ENCODE results near the gene COL9A2.

The COL9A2 gene

GRCh38 chr1:40256401-40257084, 60.5 kb downstream of the COL9A2 start:
- H3K4me3 ChIP-seq (ENCODE audit: low read depth, low read length), result peak overlapping the region; percentile 97
- TF ChIP-seq, protein P1, sequence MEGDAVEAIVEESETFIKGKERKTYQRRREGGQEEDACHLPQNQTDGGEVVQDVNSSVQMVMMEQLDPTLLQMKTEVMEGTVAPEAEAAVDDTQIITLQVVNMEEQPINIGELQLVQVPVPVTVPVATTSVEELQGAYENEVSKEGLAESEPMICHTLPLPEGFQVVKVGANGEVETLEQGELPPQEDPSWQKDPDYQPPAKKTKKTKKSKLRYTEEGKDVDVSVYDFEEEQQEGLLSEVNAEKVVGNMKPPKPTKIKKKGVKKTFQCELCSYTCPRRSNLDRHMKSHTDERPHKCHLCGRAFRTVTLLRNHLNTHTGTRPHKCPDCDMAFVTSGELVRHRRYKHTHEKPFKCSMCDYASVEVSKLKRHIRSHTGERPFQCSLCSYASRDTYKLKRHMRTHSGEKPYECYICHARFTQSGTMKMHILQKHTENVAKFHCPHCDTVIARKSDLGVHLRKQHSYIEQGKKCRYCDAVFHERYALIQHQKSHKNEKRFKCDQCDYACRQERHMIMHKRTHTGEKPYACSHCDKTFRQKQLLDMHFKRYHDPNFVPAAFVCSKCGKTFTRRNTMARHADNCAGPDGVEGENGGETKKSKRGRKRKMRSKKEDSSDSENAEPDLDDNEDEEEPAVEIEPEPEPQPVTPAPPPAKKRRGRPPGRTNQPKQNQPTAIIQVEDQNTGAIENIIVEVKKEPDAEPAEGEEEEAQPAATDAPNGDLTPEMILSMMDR (IDR thresholded peaks at IDR 0.05; ENCODE audit: low read depth, low read length, missing control alignments), result no peak
- in situ Hi-C loops (cut with HindIII; ENCODE audit: low sequenced_read_pairs), result no loop called here
- DNase-seq (ENCODE audit: low read depth), result no peak

DNA sequence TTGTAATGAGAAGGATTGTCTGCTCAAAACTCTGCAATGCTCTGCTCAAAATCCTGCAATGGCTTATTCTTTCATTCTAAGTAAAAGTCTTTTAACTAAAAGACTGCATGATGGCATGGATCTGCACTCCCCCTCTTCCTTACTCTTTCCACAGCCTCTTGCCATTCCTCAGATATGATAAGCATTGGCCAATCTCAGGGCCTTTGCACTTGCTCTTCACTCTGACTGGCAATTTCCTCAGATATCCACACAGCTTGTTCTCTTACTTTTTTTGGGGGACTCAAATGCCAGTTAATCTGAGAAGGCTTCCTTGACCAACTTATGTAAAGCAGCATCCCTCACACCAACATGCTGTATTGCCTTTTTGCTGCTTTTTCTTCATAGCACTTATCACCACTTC, 61.9 kb downstream of the COL9A2 start:
- in situ Hi-C loops (cut with HindIII; ENCODE audit: low sequenced_read_pairs), result no loop called here
- no peak for DNase-seq (ENCODE audit: low read depth)
- TF ChIP-seq, protein P1 (IDR thresholded peaks at IDR 0.05; ENCODE audit: low read depth, low read length, missing control alignments), result no peak
- no peak overlapping the region for H3K4me3 ChIP-seq (ENCODE audit: low read depth, low read length)

DNA sequence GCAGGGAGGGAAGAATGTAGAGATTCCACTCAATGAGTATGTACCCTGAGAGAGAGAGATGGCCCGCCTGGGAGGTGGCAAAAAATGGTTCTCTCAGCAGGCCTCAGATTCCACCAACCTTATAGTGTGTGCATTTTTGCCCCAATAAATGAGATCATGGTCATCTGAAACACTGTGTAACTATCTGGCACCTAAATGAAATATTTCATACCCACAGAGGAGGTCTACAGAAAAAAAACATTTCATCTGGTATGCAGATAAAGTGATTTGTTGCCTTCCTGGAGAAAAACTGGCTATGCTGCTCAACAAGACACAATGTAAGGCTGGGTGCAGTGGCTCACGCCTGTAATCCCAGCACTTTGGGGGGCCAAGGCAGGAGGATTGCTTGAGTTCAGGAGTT, 64.5 kb downstream of the COL9A2 start:
- TF ChIP-seq, protein P1 (IDR thresholded peaks at IDR 0.05; ENCODE audit: low read depth, low read length, missing control alignments), result no peak
- in situ Hi-C loops (cut with HindIII; ENCODE audit: low sequenced_read_pairs), result no loop called here
- DNase-seq (ENCODE audit: low read depth), result no peak
- no peak overlapping the region for H3K4me3 ChIP-seq (ENCODE audit: low read depth, low read length)

GRCh38 chr1:40251456-40251855, 65.6 kb downstream of the COL9A2 start:
- in situ Hi-C loops (cut with HindIII; ENCODE audit: low sequenced_read_pairs), result no loop called here
- H3K4me3 ChIP-seq (ENCODE audit: low read depth, low read length), result no peak overlapping the region
- TF ChIP-seq, protein P1 (IDR thresholded peaks at IDR 0.05; ENCODE audit: low read depth, low read length, missing control alignments), result no peak
- no peak for DNase-seq (ENCODE audit: low read depth)
